Smooth muscle cell (in vitro differentiated cells): Measurements from ENCODE around the gene TMEM120B. TPM values are rescaled to one million over a fixed set of nuclear protein-coding genes. Genes with fewer than 3 reads are reported as not detected.
"Not testable (repeated sequence)": the region's sequence is repeated elsewhere in the genome, so short reads cannot be mapped to it uniquely, and the experiment has no call there.

Experiments
- DNase-seq: peaks from one replicate; lab custom pipeline; 2025; ENCODE audit not compliant: unreplicated experiment; lab: John Stamatoyannopoulos, UW
- H2AFZ ChIP-seq: fragments of 200-600 bp; sonication (generic); 2 replicates; pipeline ENCODE4 v1.6.0; 2016; ENCODE audit warnings: antibody characterized with exemption, low read depth, mild to moderate bottlenecking
- H3F3A ChIP-seq: fragments of 200-600 bp; sonication (generic); 2 replicates; pipeline ENCODE4 v1.6.0; 2017; ENCODE audit warnings: antibody characterized with exemption, low read depth
- H3K27ac ChIP-seq: fragments of 200-600 bp; sonication (generic); 2 replicates; pipeline ENCODE4 v1.5.1; 2016; ENCODE audit warnings: low read depth, mild to moderate bottlenecking
- H3K27me3 ChIP-seq: fragments of 200-600 bp; sonication (generic); 2 replicates; pipeline ENCODE4 v1.6.1; 2016; ENCODE audit warnings: low read depth, mild to moderate bottlenecking
- H3K36me3 ChIP-seq: fragments of 200-600 bp; sonication (generic); 2 replicates; pipeline ENCODE4 v1.5.1; 2016; ENCODE audit warnings: low read depth
- H3K4me1 ChIP-seq: fragments of 200-600 bp; sonication (generic); 2 replicates; pipeline ENCODE4 v1.5.1; 2016; ENCODE audit warnings: low read depth
- H3K4me2 ChIP-seq: fragments of 200-600 bp; sonication (generic); 2 replicates; pipeline ENCODE4 v1.6.0; 2016; ENCODE audit warnings: mild to moderate bottlenecking
- H3K4me3 ChIP-seq: fragments of 200-600 bp; sonication (generic); 2 replicates; pipeline ENCODE4 v1.5.1; 2016; ENCODE audit warnings: mild to moderate bottlenecking
- H3K79me2 ChIP-seq: fragments of 200-600 bp; sonication (generic); 2 replicates; pipeline ENCODE4 v1.6.0; 2016; ENCODE audit warnings: low read depth, mild to moderate bottlenecking
- H3K9ac ChIP-seq: fragments of 200-600 bp; sonication (generic); 2 replicates; pipeline ENCODE4 v1.6.0; 2016; ENCODE audit warnings: low read depth
- H3K9me3 ChIP-seq: fragments of 200-600 bp; sonication (generic); replicated peaks from 2 replicates; pipeline ENCODE4 v1.5.1; 2016; ENCODE audit warnings: low read depth
- H4K20me1 ChIP-seq: fragments of 200-600 bp; sonication (generic); 2 replicates; pipeline ENCODE4 v1.6.0; 2016; ENCODE audit warnings: low read depth
- WGBS: methylation state at CpG from one replicate; pipeline ENCODE4 v1.1.7; 2016; ENCODE audit warnings: low lambda C conversion rate; 5-methylcytosine and 5-hydroxymethylcytosine counted together
- polyA plus RNA-seq: library from polyadenylated mRNA; unstranded; fragments of >200 nt; fragmentation: Nextera tagmentation; extraction: Ambion mirVana; gene quantifications from 2 replicates; pipeline ENCODE4 v1.2.1, GENCODE V29; 2016
- total RNA-seq: library from RNA; depleted of rRNA; stranded (reverse); fragments of >200 nt; gene quantifications from 2 replicates; pipeline ENCODE4 v1.2.3, GENCODE V29; 2014
- TF ChIP-seq, protein P1 (sequence below): fragments of 200-600 bp; sonication (generic); IDR thresholded peaks from 2 replicates; pipeline ENCODE4 v1.5.1; 2017; ENCODE audit warnings: borderline replicate concordance, mild to moderate bottlenecking, antibody characterized with exemption; ENCODE audit not compliant: insufficient read depth, poor library complexity, severe bottlenecking

TMEM120B gene
- total and polyA plus RNA-seq, 2 experiments from 2014 or later = 5.3 to 7.6 TPM

DNA sequence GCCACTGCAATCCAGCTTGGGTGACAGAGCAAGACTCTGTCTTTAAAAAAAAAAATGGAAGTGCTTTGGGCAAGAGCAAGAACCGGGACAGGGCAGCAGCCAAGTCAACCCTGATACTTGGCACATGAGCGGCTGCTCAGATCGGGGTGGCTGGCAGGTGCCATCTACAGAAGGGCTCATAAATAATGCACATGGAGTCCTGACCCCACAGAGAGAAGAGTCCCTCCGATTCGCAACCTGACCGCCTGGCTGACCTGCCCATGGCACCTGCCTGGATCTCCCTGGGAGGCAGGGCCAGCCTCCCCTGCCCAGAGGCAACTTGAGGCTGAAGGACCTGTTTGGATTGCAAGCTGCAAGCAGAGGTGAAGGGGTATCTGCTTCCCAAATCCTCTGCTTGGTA, 9.6 kb upstream of the TMEM120B start:
- TF ChIP-seq, protein P1, sequence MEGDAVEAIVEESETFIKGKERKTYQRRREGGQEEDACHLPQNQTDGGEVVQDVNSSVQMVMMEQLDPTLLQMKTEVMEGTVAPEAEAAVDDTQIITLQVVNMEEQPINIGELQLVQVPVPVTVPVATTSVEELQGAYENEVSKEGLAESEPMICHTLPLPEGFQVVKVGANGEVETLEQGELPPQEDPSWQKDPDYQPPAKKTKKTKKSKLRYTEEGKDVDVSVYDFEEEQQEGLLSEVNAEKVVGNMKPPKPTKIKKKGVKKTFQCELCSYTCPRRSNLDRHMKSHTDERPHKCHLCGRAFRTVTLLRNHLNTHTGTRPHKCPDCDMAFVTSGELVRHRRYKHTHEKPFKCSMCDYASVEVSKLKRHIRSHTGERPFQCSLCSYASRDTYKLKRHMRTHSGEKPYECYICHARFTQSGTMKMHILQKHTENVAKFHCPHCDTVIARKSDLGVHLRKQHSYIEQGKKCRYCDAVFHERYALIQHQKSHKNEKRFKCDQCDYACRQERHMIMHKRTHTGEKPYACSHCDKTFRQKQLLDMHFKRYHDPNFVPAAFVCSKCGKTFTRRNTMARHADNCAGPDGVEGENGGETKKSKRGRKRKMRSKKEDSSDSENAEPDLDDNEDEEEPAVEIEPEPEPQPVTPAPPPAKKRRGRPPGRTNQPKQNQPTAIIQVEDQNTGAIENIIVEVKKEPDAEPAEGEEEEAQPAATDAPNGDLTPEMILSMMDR = no peak
- Histone ChIP-seq H3K27me3 (peaks cover 5% of the 10 kb centered on the region), H4K20me1 (no peaks in the 10 kb centered on the region), H3K9ac (no peak overlapping the region), H3K79me2 (no peaks in the 10 kb centered on the region), H3K4me3 (no peak overlapping the region), H3K36me3 (no peaks in the 10 kb centered on the region), H3K9me3 (no peaks in the 10 kb centered on the region), H3F3A (no peaks in the 10 kb centered on the region), H3K27ac (no peak overlapping the region), H2AFZ (no peak overlapping the region), H3K4me1 (no peaks in the 10 kb centered on the region), H3K4me2 (no peak overlapping the region)
- WGBS = 92% methylated on average over 6 of the region's 6 CpGs
- DNase-seq = no peak

GRCh38 chr12:121705514-121705913, 7.0 kb upstream of the TMEM120B start:
- H2AFZ ChIP-seq = no peak overlapping the region
- no peaks in the 10 kb centered on the region for H3K36me3 ChIP-seq
- H3K4me1 ChIP-seq = no peaks in the 10 kb centered on the region
- DNase-seq = no peak
- H3K9me3 ChIP-seq = no peaks in the 10 kb centered on the region
- no peak overlapping the region for H3K9ac ChIP-seq
- no peaks in the 10 kb centered on the region for H4K20me1 ChIP-seq
- no peak overlapping the region for H3K27ac ChIP-seq
- peaks cover 5% of the 10 kb centered on the region for H3K27me3 ChIP-seq
- no peak overlapping the region for H3K4me2 ChIP-seq
- TF ChIP-seq, protein P1 = no peak
- no peak overlapping the region for H3K4me3 ChIP-seq
- peaks cover 2% of the 10 kb centered on the region for H3F3A ChIP-seq
- no peaks in the 10 kb centered on the region for H3K79me2 ChIP-seq

DNA sequence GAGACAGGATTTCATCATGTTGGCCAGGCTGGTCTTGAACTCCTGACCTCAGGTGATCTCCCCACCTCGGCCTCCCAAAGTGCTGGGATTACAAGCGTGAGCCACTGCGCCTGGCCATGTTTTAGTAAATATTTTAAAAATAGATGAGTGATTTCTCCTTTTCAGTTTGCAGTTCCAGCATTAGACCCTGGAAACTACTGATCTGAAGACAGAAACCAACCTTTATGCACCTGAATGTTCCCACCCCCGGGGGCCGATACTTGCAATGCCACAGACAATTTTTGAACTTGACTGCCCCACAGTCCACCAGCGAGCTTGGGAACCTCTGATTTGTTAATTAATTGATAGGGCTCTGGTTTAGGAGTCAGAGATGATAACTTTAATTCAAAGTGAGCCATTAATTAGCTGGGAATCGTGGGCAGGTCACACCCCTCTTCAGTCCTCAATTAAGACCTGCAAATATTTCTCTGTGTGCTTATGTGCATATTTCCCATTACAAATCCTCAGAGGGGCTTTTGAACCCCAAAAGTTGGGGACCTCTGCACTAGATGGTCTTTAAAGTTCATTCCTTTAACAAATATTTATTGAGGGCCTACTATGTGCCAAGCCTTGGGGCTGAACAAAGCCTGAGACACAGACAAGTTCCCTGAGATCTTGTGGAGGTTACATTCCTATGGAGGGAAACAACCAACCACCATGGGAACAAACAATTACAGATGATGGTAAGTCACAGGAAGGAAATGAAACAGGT, 4.1 kb upstream of the TMEM120B start:
- no peaks in the 10 kb centered on the region for H4K20me1 ChIP-seq
- WGBS = 90% methylated on average over 7 of the region's 7 CpGs
- H3K27me3 ChIP-seq = no peaks in the 10 kb centered on the region
- DNase-seq = no peak
- no peak overlapping the region for H3K9ac ChIP-seq
- no peak overlapping the region for H2AFZ ChIP-seq
- no peak overlapping the region for H3K4me3 ChIP-seq
- TF ChIP-seq, protein P1 = no peak
- H3K4me2 ChIP-seq = no peak overlapping the region
- H3K79me2 ChIP-seq = peaks cover 6% of the 10 kb centered on the region
- H3F3A ChIP-seq = peaks cover 4% of the 10 kb centered on the region
- H3K27ac ChIP-seq = no peak overlapping the region
- no peaks in the 10 kb centered on the region for H3K36me3 ChIP-seq
- H3K4me1 ChIP-seq = peaks cover 5% of the 10 kb centered on the region
- no peaks in the 10 kb centered on the region for H3K9me3 ChIP-seq

DNA sequence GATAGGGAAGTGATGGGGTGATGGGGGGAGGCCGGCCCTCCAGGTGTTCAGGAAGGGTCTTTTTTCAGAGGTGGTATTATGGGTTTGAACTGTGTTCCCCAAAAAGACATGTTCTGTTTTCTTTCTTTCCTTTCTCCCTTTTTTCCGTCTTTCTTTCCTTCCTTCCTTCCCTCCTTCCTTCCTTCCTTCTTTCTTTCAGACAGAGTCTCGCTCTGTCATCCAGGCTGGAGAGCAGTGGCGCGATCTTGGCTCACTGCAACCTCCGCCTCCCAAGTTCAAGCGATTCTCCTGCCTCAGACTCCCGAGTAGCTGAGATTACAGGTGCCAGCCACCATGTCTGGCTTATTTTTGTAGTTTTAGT, 3.5 kb upstream of the TMEM120B start:
- not testable (repeated sequence) for H3K4me1 ChIP-seq, H3K27me3 ChIP-seq, H4K20me1 ChIP-seq, H2AFZ ChIP-seq, H3K4me3 ChIP-seq, H3F3A ChIP-seq, DNase-seq, H3K36me3 ChIP-seq, H3K79me2 ChIP-seq, H3K4me2 ChIP-seq, H3K9me3 ChIP-seq
- 95% methylated on average over 8 of the region's 8 CpGs for WGBS
- peak overlapping the region; percentile 89 for H3K27ac ChIP-seq
- peak overlapping the region; percentile 42 for H3K9ac ChIP-seq
